A549 (cell line): ENCODE measurements around the gene EPHA1.

Experiments used
- CEBPB ChIP-seq, 2 experiments: fragments of >200 bp in 1 of 2; sonication (Bioruptor Twin) in 1 of 2; formaldehyde crosslinking in 1 of 2; IDR thresholded peaks; 2 replicates each; pipeline ENCODE4 v1.6.1; 2012 to 2016
- KDM1A ChIP-seq: fragments of 200-600 bp; sonication (generic); IDR thresholded peaks from 2 replicates; pipeline ENCODE4 v1.6.1; 2016; ENCODE audit warnings: low read depth, mild to moderate bottlenecking
- TF ChIP-seq, protein P1 (sequence below): fragments of >200 bp; sonication (Bioruptor Twin); formaldehyde crosslinking; IDR thresholded peaks from 3 replicates; pipeline ENCODE4 v1.5.1; 2016
- TF ChIP-seq, protein P2 (sequence below): fragments of 450-650 bp; IDR thresholded peaks from 2 replicates; pipeline ENCODE4 v1.6.1; 2014; ENCODE audit warnings: antibody characterized with exemption

- TF ChIP-seq, protein P1, sequence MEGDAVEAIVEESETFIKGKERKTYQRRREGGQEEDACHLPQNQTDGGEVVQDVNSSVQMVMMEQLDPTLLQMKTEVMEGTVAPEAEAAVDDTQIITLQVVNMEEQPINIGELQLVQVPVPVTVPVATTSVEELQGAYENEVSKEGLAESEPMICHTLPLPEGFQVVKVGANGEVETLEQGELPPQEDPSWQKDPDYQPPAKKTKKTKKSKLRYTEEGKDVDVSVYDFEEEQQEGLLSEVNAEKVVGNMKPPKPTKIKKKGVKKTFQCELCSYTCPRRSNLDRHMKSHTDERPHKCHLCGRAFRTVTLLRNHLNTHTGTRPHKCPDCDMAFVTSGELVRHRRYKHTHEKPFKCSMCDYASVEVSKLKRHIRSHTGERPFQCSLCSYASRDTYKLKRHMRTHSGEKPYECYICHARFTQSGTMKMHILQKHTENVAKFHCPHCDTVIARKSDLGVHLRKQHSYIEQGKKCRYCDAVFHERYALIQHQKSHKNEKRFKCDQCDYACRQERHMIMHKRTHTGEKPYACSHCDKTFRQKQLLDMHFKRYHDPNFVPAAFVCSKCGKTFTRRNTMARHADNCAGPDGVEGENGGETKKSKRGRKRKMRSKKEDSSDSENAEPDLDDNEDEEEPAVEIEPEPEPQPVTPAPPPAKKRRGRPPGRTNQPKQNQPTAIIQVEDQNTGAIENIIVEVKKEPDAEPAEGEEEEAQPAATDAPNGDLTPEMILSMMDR: no peak
- TF ChIP-seq CEBPB (IDR thresholded peaks at IDR 0.05) (no peak), KDM1A (no peak)
- TF ChIP-seq, protein P2, sequence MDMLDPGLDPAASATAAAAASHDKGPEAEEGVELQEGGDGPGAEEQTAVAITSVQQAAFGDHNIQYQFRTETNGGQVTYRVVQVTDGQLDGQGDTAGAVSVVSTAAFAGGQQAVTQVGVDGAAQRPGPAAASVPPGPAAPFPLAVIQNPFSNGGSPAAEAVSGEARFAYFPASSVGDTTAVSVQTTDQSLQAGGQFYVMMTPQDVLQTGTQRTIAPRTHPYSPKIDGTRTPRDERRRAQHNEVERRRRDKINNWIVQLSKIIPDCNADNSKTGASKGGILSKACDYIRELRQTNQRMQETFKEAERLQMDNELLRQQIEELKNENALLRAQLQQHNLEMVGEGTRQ: no peak
Measured at GRCh38 chr7:143456992-143457793, 48.5 kb upstream of the EPHA1 start.
